ENCODE data around the gene CNOT2. TPM values are rescaled to one million over a fixed set of nuclear protein-coding genes. Genes with fewer than 3 reads are reported as not detected.

The CNOT2 gene
- total RNA-seq, 4 donors from 2014 or later = 36.8 to 204 (median 139) TPM

DNA sequence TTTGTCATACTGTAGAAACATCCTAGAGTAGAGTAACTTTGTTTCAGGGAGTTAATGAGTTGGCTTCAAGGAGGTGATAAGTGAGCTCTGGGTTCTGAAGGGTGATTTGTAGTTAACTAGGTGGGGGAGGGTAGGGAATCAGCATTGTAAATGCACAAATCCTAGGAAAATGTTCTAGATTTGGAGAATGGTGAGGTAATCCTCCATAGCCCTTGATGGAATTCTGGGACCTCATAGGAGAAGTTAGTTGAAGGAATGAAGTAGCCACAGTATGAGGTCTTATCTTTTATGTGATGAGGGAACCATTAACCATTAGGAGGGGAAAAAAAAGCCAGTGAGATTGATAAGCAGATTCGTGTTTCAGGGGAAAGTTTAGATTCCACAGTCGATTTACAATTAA, 8.0 kb downstream of the CNOT2 start:
- Histone ChIP-seq H3K4me1 (peaks cover 16 to 86% (median 26%) of the 10 kb centered on the region in 4 donors), H3K27me3 (no peaks in the 10 kb centered on the region), H3K9me3 (no peaks in the 10 kb centered on the region), H3K36me3 (no peaks in the 10 kb centered on the region), H3K27ac (no peak overlapping the region), H3K4me3 (no peak overlapping the region)
- DNase-seq = no peak
- WGBS, 2 donors (ENCODE audit: low coverage in 1 of 2) = 48 to 70% methylated on average over 2 of the region's 2 CpGs
- TF ChIP-seq, protein P1, sequence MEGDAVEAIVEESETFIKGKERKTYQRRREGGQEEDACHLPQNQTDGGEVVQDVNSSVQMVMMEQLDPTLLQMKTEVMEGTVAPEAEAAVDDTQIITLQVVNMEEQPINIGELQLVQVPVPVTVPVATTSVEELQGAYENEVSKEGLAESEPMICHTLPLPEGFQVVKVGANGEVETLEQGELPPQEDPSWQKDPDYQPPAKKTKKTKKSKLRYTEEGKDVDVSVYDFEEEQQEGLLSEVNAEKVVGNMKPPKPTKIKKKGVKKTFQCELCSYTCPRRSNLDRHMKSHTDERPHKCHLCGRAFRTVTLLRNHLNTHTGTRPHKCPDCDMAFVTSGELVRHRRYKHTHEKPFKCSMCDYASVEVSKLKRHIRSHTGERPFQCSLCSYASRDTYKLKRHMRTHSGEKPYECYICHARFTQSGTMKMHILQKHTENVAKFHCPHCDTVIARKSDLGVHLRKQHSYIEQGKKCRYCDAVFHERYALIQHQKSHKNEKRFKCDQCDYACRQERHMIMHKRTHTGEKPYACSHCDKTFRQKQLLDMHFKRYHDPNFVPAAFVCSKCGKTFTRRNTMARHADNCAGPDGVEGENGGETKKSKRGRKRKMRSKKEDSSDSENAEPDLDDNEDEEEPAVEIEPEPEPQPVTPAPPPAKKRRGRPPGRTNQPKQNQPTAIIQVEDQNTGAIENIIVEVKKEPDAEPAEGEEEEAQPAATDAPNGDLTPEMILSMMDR (IDR thresholded peaks at IDR 0.05) = no peak
- no peak for TF ChIP-seq POLR2A (IDR thresholded peaks at IDR 0.05)
- TF ChIP-seq EP300 (IDR thresholded peaks at IDR 0.05; ENCODE audit: low read depth) = no peak
- TF ChIP-seq POLR2AphosphoS5 (IDR thresholded peaks at IDR 0.05) = no peak
- intact Hi-C loops (cut with DNase I; ENCODE audit: low total_unique reads) (no loop called here), in situ Hi-C loops (cut with MboI; ENCODE audit: low pct_ligation_motif_present in 1 of 4, low pct_unique_long_range_greater_than_20kb in 1 of 4, low sequenced_read_pairs in 3 of 4) (no loop called here)

- WGBS, 2 donors (ENCODE audit: low coverage in 1 of 2) = 61 to 70% methylated on average over 2 of the region's 2 CpGs
- Histone ChIP-seq H3K27me3 (no peaks in the 10 kb centered on the region), H3K36me3 (no peaks in the 10 kb centered on the region), H3K4me1 (peaks cover 13 to 86% (median 23%) of the 10 kb centered on the region in 4 donors), H3K27ac (no peak overlapping the region), H3K4me3 (no peak overlapping the region), H3K9me3 (no peaks in the 10 kb centered on the region)
- intact Hi-C loops (cut with DNase I; ENCODE audit: low total_unique reads) = no loop called here
- in situ Hi-C loops (cut with MboI; ENCODE audit: low pct_ligation_motif_present in 1 of 4, low pct_unique_long_range_greater_than_20kb in 1 of 4, low sequenced_read_pairs in 3 of 4) = no loop called here
- no peak for DNase-seq
- TF ChIP-seq POLR2A (IDR thresholded peaks at IDR 0.05) (no peak), EP300 (IDR thresholded peaks at IDR 0.05; ENCODE audit: low read depth) (no peak), POLR2AphosphoS5 (IDR thresholded peaks at IDR 0.05) (no peak)
- TF ChIP-seq, protein P1 (IDR thresholded peaks at IDR 0.05) = no peak
Measured at GRCh38 chr12:70251661-70252060, 8.4 kb downstream of the CNOT2 start.

DNA sequence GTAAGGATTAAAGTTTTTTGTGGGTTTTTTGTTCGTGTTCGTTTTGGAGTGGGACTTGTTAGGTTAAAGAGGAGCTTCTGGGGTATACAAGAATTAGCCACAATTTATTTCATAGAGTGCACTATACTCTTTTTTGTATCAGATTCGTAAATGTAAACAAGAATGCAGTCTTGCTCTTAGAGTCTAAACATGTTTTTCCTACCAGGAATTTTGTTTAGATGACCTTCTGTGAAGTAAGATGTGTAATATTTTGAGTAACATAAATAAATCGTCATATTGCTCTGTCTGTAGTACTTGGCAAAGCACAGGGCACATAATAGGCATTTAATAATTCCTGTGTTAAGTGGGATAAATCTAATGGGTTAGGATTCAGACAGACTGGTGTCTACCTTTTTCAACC, 9.6 kb downstream of the CNOT2 start:
- no peak for DNase-seq
- 49 to 69% methylated on average over 4 of the region's 4 CpGs for WGBS, 2 donors (ENCODE audit: low coverage in 1 of 2)
- H3K27ac ChIP-seq = no peak overlapping the region
- H3K4me1 ChIP-seq = peaks cover 8 to 82% (median 13%) of the 10 kb centered on the region in 4 donors
- no peaks in the 10 kb centered on the region for H3K36me3 ChIP-seq
- H3K4me3 ChIP-seq = no peak overlapping the region
- TF ChIP-seq EP300 (IDR thresholded peaks at IDR 0.05; ENCODE audit: low read depth) = no peak
- TF ChIP-seq, protein P1 (IDR thresholded peaks at IDR 0.05) = no peak
- TF ChIP-seq POLR2A (IDR thresholded peaks at IDR 0.05) = no peak
- no peak for TF ChIP-seq POLR2AphosphoS5 (IDR thresholded peaks at IDR 0.05)
- H3K9me3 ChIP-seq = no peaks in the 10 kb centered on the region
- in situ Hi-C loops (cut with MboI; ENCODE audit: low pct_ligation_motif_present in 1 of 4, low pct_unique_long_range_greater_than_20kb in 1 of 4, low sequenced_read_pairs in 3 of 4) = no loop called here
- H3K27me3 ChIP-seq = no peaks in the 10 kb centered on the region
- intact Hi-C loops (cut with DNase I; ENCODE audit: low total_unique reads) = no loop called here

- in situ Hi-C loops (cut with MboI; ENCODE audit: low pct_ligation_motif_present in 1 of 4, low pct_unique_long_range_greater_than_20kb in 1 of 4, low sequenced_read_pairs in 3 of 4) (no loop called here), intact Hi-C loops (cut with DNase I; ENCODE audit: low total_unique reads) (no loop called here)
- Histone ChIP-seq H3K27me3 (no peaks in the 10 kb centered on the region), H3K36me3 (no peaks in the 10 kb centered on the region), H3K4me1 (peaks cover 7 to 79% (median 9%) of the 10 kb centered on the region in 4 donors), H3K27ac (peak overlapping the region in 1 of 4 donors; percentile 49), H3K9me3 (no peaks in the 10 kb centered on the region), H3K4me3 (no peak overlapping the region)
- TF ChIP-seq EP300 (IDR thresholded peaks at IDR 0.05; ENCODE audit: low read depth) (no peak), POLR2A (IDR thresholded peaks at IDR 0.05) (no peak), POLR2AphosphoS5 (IDR thresholded peaks at IDR 0.05) (no peak)
- TF ChIP-seq, protein P1 (IDR thresholded peaks at IDR 0.05) = no peak
- no peak for DNase-seq
- 92 to 98% methylated on average over 5 of the region's 5 CpGs for WGBS, 2 donors (ENCODE audit: low coverage in 1 of 2)
Measured at GRCh38 chr12:70254225-70254624, 11.0 kb downstream of the CNOT2 start.
